ENCODE data around the gene VMP1. TPM values are rescaled to one million over a fixed set of nuclear protein-coding genes. Genes with fewer than 3 reads are reported as not detected.

Gene VMP1
- total and polyA plus RNA-seq, 2 of the 13 experiments (the other 11 are each of a cell fraction or from before 2014, with no cell fraction given), result 186 to 271 TPM

DNA sequence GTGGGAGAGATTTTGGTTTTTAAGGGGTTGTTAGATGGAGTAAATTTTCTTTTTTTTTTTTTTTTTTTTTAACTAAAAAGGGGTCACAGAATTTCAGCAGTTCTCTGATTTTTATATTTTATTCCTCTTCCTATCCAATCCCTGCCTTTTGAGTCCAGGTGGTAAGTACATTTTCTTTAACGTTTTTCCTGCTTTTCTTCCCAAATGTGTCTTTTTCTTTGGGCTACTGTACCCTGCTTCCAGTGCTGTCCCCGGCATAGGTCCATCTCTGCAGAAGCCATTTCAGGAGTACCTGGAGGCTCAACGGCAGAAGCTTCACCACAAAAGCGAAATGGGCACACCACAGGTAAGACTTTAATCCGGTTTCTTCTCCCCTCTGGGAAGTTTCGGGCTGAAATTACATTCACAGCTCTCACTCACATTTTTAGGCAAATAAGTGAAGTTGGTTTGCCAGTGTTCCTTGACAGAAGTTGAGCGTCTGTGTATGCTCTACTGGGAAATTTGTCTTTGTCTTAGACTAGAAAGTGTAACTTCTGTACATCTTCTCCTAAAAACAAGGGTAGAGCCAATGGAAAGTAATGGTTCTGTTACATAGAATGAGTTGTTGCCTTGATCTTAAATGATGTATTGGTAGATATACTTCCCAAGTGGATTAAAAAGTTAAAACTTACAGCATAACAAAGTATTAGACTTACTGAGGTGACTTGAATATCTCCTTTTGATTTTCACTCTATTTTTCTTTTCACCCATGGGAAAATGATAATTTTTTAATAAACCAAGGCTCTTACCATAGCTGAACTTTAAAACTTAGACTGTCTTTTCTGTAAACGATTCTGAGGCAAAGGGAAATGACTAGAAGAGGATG, 130.8 kb downstream of the VMP1 start (continued):
- TF ChIP-seq SNAPC4 (CRISPR knock-in tag; IDR thresholded peaks at IDR 0.05) (peak; percentile 50; the same call in 1 of the 2 replicates), GATAD1 (CRISPR knock-in tag; IDR thresholded peaks at IDR 0.05) (no peak), ZNF317 (CRISPR knock-in tag; IDR thresholded peaks at IDR 0.05) (0 out of 2 replicates have a peak, but pooled peaks have one; percentile 6), ARNTL (CRISPR knock-in tag; IDR thresholded peaks at IDR 0.05) (no peak), FOXA3 (CRISPR knock-in tag; IDR thresholded peaks at IDR 0.05) (no peak), ZNF678 (CRISPR knock-in tag; IDR thresholded peaks at IDR 0.05) (no peak), ZNF615 (CRISPR knock-in tag; IDR thresholded peaks at IDR 0.05; ENCODE audit: borderline replicate concordance) (no peak), ZC3H13 (CRISPR knock-in tag; IDR thresholded peaks at IDR 0.05) (no peak), ZNF619 (CRISPR knock-in tag; IDR thresholded peaks at IDR 0.05) (no peak), SAP130 (CRISPR knock-in tag; IDR thresholded peaks at IDR 0.05; ENCODE audit: low read depth) (peak; percentile 53; the same call in 1 of the 2 replicates), RFXAP (CRISPR knock-in tag; IDR thresholded peaks at IDR 0.05; ENCODE audit: borderline replicate concordance) (0 out of 2 replicates have a peak, but pooled peaks have one; percentile 1), SRSF4 (IDR thresholded peaks at IDR 0.05; ENCODE audit: low read depth, low read length, poor library complexity, severe bottlenecking) (peak; percentile 20), GZF1 (CRISPR knock-in tag; IDR thresholded peaks at IDR 0.05) (no peak), GLI4 (CRISPR knock-in tag; IDR thresholded peaks at IDR 0.05; ENCODE audit: borderline replicate concordance) (peak; percentile 33; the same call in 1 of the 2 replicates), CENPX (CRISPR knock-in tag; IDR thresholded peaks at IDR 0.05) (no peak), ZBTB42 (CRISPR knock-in tag; IDR thresholded peaks at IDR 0.05) (no peak)
- TF ChIP-seq, protein P1, sequence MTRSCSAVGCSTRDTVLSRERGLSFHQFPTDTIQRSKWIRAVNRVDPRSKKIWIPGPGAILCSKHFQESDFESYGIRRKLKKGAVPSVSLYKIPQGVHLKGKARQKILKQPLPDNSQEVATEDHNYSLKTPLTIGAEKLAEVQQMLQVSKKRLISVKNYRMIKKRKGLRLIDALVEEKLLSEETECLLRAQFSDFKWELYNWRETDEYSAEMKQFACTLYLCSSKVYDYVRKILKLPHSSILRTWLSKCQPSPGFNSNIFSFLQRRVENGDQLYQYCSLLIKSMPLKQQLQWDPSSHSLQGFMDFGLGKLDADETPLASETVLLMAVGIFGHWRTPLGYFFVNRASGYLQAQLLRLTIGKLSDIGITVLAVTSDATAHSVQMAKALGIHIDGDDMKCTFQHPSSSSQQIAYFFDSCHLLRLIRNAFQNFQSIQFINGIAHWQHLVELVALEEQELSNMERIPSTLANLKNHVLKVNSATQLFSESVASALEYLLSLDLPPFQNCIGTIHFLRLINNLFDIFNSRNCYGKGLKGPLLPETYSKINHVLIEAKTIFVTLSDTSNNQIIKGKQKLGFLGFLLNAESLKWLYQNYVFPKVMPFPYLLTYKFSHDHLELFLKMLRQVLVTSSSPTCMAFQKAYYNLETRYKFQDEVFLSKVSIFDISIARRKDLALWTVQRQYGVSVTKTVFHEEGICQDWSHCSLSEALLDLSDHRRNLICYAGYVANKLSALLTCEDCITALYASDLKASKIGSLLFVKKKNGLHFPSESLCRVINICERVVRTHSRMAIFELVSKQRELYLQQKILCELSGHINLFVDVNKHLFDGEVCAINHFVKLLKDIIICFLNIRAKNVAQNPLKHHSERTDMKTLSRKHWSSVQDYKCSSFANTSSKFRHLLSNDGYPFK (CRISPR knock-in tag; IDR thresholded peaks at IDR 0.05; ENCODE audit: borderline replicate concordance), result no peak
- TF ChIP-seq, protein P2, sequence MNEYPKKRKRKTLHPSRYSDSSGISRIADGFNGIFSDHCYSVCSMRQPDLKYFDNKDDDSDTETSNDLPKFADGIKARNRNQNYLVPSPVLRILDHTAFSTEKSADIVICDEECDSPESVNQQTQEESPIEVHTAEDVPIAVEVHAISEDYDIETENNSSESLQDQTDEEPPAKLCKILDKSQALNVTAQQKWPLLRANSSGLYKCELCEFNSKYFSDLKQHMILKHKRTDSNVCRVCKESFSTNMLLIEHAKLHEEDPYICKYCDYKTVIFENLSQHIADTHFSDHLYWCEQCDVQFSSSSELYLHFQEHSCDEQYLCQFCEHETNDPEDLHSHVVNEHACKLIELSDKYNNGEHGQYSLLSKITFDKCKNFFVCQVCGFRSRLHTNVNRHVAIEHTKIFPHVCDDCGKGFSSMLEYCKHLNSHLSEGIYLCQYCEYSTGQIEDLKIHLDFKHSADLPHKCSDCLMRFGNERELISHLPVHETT (CRISPR knock-in tag; conservative IDR thresholded peaks at IDR 0.05), result no peak
